ENCODE results near the gene DVL1. TPM values are rescaled to one million over a fixed set of nuclear protein-coding genes. Genes with fewer than 3 reads are reported as not detected.

DVL1 gene
- total and polyA plus RNA-seq, 2 of the 13 experiments (the other 11 are each of a cell fraction or from before 2014, with no cell fraction given) = 30.8 to 60.4 TPM

DNA sequence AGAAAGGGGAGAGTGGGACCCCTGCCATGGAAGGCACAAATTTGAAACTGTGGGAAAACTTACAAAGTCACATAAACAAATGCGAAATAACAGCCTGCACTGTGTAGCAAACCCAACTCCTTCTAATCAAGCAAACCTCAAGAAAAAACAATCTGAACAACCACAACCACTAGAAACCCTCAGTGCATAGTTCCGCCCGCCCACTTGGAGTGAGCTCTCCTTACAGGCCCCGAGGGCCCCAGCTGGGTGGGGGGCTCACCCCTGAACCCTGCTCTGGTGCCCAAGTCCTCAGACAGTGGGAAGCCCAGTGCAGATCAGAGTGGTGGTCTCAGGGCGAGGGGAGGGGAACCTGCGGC lies 10.1 kb upstream of the DVL1 start (continued):
- TF ChIP-seq HNF1B (CRISPR knock-in tag; IDR thresholded peaks at IDR 0.05) (peak; percentile 5; the same call in 1 of the 2 replicates), SNRNP70 (IDR thresholded peaks at IDR 0.05; ENCODE audit: low read depth, low read length) (no peak), HNF1A (IDR thresholded peaks at IDR 0.05; ENCODE audit: low read depth) (no peak), HNF1A (CRISPR knock-in tag; IDR thresholded peaks at IDR 0.05; ENCODE audit: borderline replicate concordance) (no peak), PAF1 (CRISPR knock-in tag; IDR thresholded peaks at IDR 0.05) (no peak), U2AF1 (optimal IDR thresholded peaks at IDR 0.05; ENCODE audit: low read depth, low read length) (peak; percentile 36), NFIC (IDR thresholded peaks at IDR 0.05; ENCODE audit: low read length) (no peak), ZFAT (CRISPR knock-in tag; conservative IDR thresholded peaks at IDR 0.05) (no peak), ZNF20 (CRISPR knock-in tag; IDR thresholded peaks at IDR 0.05) (no peak), NPAS2 (CRISPR knock-in tag; IDR thresholded peaks at IDR 0.05; ENCODE audit: borderline replicate concordance) (no peak), ZNF3 (CRISPR knock-in tag; IDR thresholded peaks at IDR 0.05) (no peak), PHF5A (CRISPR knock-in tag; IDR thresholded peaks at IDR 0.05; ENCODE audit: low read depth, unreplicated experiment) (no peak)
- TF ChIP-seq, protein P1, sequence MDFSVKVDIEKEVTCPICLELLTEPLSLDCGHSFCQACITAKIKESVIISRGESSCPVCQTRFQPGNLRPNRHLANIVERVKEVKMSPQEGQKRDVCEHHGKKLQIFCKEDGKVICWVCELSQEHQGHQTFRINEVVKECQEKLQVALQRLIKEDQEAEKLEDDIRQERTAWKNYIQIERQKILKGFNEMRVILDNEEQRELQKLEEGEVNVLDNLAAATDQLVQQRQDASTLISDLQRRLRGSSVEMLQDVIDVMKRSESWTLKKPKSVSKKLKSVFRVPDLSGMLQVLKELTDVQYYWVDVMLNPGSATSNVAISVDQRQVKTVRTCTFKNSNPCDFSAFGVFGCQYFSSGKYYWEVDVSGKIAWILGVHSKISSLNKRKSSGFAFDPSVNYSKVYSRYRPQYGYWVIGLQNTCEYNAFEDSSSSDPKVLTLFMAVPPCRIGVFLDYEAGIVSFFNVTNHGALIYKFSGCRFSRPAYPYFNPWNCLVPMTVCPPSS (IDR thresholded peaks at IDR 0.05) = no peak
- TF ChIP-seq, protein P2, sequence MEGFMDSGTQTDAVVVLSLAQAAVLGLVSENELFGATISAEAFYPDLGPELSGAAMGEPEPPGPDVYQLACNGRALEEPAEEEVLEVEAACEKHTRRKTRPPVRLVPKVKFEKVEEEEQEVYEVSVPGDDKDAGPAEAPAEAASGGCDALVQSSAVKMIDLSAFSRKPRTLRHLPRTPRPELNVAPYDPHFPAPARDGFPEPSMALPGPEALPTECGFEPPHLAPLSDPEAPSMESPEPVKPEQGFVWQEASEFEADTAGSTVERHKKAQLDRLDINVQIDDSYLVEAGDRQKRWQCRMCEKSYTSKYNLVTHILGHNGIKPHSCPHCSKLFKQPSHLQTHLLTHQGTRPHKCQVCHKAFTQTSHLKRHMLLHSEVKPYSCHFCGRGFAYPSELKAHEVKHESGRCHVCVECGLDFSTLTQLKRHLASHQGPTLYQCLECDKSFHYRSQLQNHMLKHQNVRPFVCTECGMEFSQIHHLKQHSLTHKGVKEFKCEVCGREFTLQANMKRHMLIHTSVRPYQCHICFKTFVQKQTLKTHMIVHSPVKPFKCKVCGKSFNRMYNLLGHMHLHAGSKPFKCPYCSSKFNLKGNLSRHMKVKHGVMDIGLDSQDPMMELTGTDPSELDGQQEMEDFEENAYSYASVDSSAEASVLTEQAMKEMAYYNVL (CRISPR knock-in tag; IDR thresholded peaks at IDR 0.05; ENCODE audit: borderline replicate concordance) = no peak

All from HepG2 (cell line).